ENCODE measurements around the gene UTP4.
A peak's percentile ranks its signal among the peaks of the same experiment; 100 is the strongest.

The UTP4 gene

DNA sequence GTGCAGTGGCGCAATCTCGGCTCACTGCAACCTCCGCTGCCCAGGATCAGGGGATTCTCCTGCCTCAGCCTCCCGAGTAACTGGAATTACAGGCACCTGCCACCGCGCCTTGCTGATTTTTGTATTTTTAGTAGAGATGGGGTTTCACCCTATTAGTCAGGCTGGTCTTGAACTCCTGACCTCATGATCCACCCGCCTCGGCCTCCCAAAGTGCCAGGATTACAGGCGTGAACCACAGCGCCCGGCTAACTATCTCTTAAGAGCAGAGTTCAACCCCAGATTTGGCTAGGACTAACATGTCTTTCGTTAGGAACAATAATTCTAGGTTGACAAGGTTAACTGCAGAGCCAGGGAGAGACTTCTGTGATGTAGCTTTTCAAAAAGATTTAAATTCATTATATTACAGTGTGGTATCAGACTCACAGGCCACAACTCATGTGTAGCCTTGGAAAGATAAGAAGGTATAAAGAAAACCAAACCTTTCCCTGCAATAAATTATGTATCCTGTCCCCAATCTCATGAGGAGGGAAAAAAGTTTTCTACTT lies 4.4 kb upstream of the UTP4 start:
- H3K27me3 ChIP-seq: no peaks in the 10 kb centered on the region

DNA sequence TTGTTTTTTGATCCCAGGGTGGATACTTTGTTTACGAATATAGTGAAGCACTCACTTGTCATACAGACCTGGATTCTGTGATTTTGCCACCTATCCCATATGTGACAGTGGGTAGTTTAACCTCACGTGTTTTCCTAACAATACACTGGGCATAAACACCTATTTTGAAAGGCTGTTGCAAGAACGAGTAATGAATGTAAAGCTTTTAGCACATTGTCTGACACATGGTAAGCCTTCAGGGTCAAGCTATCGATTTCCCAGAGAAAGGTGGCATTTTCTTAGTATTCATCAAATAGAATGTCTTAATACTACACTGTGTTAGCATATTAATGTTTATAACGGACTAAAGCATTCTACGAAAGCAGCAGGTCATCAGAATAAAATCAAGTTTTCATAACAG lies 2.0 kb upstream of the UTP4 start:
- no peaks in the 10 kb centered on the region for H3K36me3 ChIP-seq
- peaks cover 17 to 20% of the 10 kb centered on the region in 2 experiments for H3K4me1 ChIP-seq (ENCODE audit: control insufficient read depth in 1 of 2, insufficient read depth in 1 of 2, low read depth in 1 of 2, low read length in 1 of 2)
- H3K4me3 ChIP-seq (ENCODE audit: low read depth in 1 of 2, low read length in 1 of 2): no peak overlapping the region
- H3K27ac ChIP-seq: peak overlapping the region; percentile 92
- TF ChIP-seq, protein P1, sequence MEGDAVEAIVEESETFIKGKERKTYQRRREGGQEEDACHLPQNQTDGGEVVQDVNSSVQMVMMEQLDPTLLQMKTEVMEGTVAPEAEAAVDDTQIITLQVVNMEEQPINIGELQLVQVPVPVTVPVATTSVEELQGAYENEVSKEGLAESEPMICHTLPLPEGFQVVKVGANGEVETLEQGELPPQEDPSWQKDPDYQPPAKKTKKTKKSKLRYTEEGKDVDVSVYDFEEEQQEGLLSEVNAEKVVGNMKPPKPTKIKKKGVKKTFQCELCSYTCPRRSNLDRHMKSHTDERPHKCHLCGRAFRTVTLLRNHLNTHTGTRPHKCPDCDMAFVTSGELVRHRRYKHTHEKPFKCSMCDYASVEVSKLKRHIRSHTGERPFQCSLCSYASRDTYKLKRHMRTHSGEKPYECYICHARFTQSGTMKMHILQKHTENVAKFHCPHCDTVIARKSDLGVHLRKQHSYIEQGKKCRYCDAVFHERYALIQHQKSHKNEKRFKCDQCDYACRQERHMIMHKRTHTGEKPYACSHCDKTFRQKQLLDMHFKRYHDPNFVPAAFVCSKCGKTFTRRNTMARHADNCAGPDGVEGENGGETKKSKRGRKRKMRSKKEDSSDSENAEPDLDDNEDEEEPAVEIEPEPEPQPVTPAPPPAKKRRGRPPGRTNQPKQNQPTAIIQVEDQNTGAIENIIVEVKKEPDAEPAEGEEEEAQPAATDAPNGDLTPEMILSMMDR (IDR thresholded peaks at IDR 0.05): no peak
- H3K9me3 ChIP-seq: no peaks in the 10 kb centered on the region
- H3K27me3 ChIP-seq: no peaks in the 10 kb centered on the region

More for the DNA sequence above, 4.4 kb upstream of the UTP4 start:
- peaks cover 14 to 18% of the 10 kb centered on the region in 2 experiments for H3K4me1 ChIP-seq (ENCODE audit: control insufficient read depth in 1 of 2, insufficient read depth in 1 of 2, low read depth in 1 of 2, low read length in 1 of 2)
- TF ChIP-seq, protein P1 (IDR thresholded peaks at IDR 0.05): no peak
- no peaks in the 10 kb centered on the region for H3K36me3 ChIP-seq
- H3K27ac ChIP-seq: no peak overlapping the region
- no peak overlapping the region for H3K4me3 ChIP-seq (ENCODE audit: low read depth in 1 of 2, low read length in 1 of 2)
- H3K9me3 ChIP-seq: no peaks in the 10 kb centered on the region

DNA sequence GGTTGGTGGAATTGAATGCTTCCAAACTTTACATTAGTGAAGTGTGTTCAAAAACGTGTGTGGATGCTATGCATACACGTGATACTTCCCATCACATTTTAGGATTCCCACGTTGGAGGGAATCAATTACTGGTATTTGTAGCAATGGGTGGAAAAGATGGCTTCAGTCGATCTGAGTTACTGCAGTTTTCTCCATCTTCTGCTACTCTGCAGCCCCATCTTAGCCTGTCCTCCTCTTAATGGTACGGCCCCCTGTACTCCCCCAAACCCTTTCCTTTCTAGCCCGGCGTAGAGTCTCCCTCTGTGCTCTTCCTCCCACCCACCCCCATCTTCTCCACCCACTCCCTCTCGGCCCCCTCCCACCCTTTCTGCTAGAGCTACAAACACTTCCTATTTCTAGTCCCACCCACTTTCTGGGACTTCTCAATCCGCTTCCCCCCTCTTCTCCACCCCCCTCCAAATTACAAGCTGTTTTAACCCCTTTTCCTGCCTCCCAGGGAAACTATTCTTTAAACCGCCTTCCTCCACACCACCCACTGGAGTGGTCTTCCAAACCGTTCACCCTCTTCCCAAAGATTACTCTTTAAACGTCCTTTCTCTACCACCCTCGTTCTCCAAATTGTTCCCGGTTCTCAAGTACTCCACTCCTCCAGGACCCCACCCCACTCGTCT lies 1.1 kb upstream of the UTP4 start:
- Histone ChIP-seq H3K27me3 (no peaks in the 10 kb centered on the region), H3K27ac (peak overlapping the region; percentile 92), H3K9me3 (no peaks in the 10 kb centered on the region), H3K36me3 (no peaks in the 10 kb centered on the region), H3K4me1 (ENCODE audit: control insufficient read depth in 1 of 2, insufficient read depth in 1 of 2, low read depth in 1 of 2, low read length in 1 of 2) (peaks cover 17 to 20% of the 10 kb centered on the region in 2 experiments), H3K4me3 (ENCODE audit: low read depth in 1 of 2, low read length in 1 of 2) (peak overlapping the region; percentile 85 to 88)
- TF ChIP-seq, protein P1 (IDR thresholded peaks at IDR 0.05): no peak

DNA sequence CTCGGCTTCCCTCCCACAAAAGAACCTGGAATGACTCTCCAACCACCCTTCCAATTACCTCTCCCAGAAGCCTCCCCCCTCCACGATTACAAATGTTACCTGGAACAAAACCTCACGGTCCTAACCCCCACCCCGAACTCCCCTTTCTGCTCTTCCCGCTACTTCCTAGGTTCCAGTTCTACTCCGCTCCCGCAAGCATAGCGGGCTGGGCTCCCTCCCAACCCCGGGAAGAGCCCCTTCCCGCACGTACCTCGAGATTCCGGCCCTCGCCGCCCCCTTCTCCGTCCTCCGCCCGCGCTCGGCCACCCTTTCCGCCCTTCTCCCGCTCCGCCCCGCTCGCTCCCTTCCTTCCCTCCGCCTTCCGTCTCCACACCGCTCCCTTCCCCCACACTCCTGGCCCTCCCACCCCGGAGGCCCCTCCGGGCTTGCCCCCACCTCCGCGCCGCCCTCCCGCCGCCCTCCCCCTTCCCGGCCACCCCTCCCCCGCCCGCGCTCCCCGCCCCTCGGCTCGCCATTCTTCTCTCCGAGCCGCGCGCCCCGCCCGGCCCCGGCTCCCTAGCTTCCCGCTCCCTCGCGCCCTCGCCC lies 518 bp upstream of the UTP4 start:
- peak overlapping the region; percentile 85 to 88 for H3K4me3 ChIP-seq (ENCODE audit: low read depth in 1 of 2, low read length in 1 of 2)
- H3K9me3 ChIP-seq: no peaks in the 10 kb centered on the region
- TF ChIP-seq, protein P1 (IDR thresholded peaks at IDR 0.05): no peak
- H3K27ac ChIP-seq: peak overlapping the region; percentile 92
- no peaks in the 10 kb centered on the region for H3K36me3 ChIP-seq
- H3K27me3 ChIP-seq: no peaks in the 10 kb centered on the region
- H3K4me1 ChIP-seq (ENCODE audit: control insufficient read depth in 1 of 2, insufficient read depth in 1 of 2, low read depth in 1 of 2, low read length in 1 of 2): peaks cover 17 to 20% of the 10 kb centered on the region in 2 experiments

DNA sequence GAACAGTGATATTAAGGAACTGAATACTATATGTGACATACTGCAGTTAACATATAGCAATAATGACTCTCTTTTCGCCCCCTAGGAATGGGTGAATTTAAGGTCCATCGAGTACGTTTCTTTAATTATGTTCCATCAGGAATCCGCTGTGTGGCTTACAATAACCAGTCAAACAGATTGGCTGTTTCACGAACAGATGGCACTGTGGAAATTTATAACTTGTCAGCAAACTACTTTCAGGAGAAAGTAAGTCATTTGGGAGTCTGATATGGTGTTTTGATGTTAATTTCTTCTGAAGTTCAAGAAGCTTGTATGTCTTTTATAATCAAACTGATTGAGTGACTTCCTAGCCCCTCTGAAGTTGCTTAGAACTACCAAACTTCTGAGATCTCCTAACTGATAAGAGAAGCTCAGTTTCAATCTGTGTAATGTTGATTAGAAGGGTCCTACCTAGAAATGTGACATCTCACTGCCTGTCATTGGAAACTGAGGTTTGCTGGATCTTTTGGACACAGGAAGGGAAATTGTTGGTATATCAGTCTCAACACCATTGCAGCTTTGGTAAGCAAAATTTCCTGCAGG lies 1.0 kb downstream of the UTP4 start:
- TF ChIP-seq, protein P1 (IDR thresholded peaks at IDR 0.05): no peak
- Histone ChIP-seq H3K4me3 (ENCODE audit: low read depth in 1 of 2, low read length in 1 of 2) (no peak overlapping the region), H3K27me3 (no peaks in the 10 kb centered on the region), H3K4me1 (ENCODE audit: control insufficient read depth in 1 of 2, insufficient read depth in 1 of 2, low read depth in 1 of 2, low read length in 1 of 2) (peaks cover 17 to 20% of the 10 kb centered on the region in 2 experiments), H3K36me3 (no peaks in the 10 kb centered on the region), H3K27ac (no peak overlapping the region), H3K9me3 (no peaks in the 10 kb centered on the region)

Measured in neutrophil (primary cell).